ENCODE data around the gene ABHD16B. TPM values are rescaled to one million over a fixed set of nuclear protein-coding genes. Genes with fewer than 3 reads are reported as not detected.

Gene ABHD16B
- polyA plus RNA-seq, 2 of the 4 experiments (the other 2 are of a cell fraction): not detected

DNA sequence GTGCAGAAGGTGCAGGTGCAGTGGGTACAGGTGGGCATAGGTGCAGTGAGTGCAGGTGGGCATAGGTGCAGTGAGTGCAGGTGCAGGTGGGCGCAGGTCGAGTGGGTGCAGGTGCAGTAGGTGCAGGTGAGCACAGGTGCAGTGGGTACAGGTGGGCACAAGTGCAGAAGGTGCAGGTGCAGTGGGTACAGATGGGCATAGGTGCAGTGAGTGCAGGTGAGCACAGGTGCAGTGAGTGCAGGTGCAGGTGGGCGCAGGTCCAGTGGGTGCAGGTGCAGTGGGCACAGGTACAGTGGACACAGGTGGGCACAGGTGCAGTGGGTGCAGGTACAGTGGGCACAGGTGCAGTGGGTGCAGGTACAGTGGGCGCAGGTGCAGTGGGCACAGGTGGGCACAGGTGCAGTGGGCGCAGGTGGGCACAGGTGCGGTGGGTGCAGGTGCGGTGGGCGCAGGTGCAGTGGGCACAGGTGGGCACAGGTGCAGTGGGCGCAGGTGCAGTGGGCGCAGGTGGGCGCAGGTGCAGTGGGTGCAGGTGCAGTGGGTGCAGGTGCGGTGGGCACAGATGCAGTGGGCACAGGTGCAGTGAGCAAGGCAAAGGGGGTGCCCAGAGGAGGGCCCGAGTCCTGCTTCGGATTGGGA, 45.6 kb upstream of the ABHD16B start:
- ATAC-seq (no peak), DNase-seq (ENCODE audit: low read depth in 1 of 2, low spot score in 1 of 2) (no peak), FAIRE-seq (no peak)
- CTCF ChIA-PET: no interaction called here
- no peak overlapping the region for H3K4me2 ChIP-seq
- no peaks in the 10 kb centered on the region for H3K9me3 ChIP-seq
- TF ChIP-seq ZNF302 (CRISPR knock-in tag; IDR thresholded peaks at IDR 0.05): no peak
- H3K27ac ChIP-seq: no peak overlapping the region
- 0 out of 3 replicates have a peak, but pooled peaks cover 5% of the 10 kb centered on the region for H3K4me1 ChIP-seq
- H3K4me3 ChIP-seq: no peak overlapping the region
- POLR2A ChIA-PET: no interaction called here
- 76% methylated on average over 12 of the region's 14 CpGs for WGBS (ENCODE audit: missing lambda C conversion rate)

DNA sequence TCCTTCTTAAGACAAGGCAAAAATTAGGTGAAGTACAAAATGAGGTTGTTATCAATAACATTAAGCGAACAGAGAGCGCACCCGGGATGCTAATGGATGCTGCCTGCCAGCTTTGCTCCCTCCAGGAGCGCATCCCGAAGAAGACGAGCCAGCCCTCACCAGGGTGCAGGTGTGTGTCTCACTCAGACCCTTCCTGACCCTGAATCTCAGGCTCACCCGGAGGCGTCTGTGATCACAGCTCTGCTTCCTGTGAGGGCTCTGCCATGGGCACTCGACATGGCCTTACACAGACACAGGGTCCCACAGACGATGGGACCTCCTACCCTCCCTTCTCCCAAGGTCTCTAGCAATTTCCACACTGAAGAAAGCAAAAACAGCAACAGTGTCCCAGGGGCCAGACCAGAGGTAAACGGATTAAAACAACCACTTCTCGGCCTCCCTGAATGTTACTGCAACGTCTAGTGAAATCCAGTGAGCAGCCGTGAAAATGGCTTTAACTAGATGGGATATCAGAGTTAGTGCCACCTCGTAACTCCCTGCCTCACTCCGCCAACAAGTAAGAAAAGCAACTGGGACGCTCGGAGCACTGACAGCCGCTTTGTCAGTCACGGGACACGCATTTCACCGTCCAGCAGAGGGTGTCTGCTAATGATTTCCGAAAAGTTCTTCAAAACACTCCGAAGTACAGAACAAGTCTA, 41.9 kb upstream of the ABHD16B start:
- Histone ChIP-seq H3K4me2 (peak overlapping the region; percentile 87), H3K27ac (no peak overlapping the region), H3K4me3 (peak overlapping the region; percentile 41), H3K9me3 (no peaks in the 10 kb centered on the region), H3K4me1 (0 out of 3 replicates have a peak, but pooled peaks cover 5% of the 10 kb centered on the region)
- FAIRE-seq (no peak), ATAC-seq (peak; percentile 77 to 81; a peak in 5 of 6 replicates), DNase-seq (ENCODE audit: low read depth in 1 of 2, low spot score in 1 of 2) (peak; percentile 40 to 52)
- WGBS (ENCODE audit: missing lambda C conversion rate): 28% methylated on average over 24 of the region's 24 CpGs
- POLR2A ChIA-PET: interaction anchor here (0.7 to 1.1 kb wide), 2 partner anchors 59 to 696 kb away, joined by 5 to 7 read pairs; no protein-coding TSS in a partner anchor
- TF ChIP-seq E2F6 (IDR thresholded peaks at IDR 0.05; ENCODE audit: borderline replicate concordance, low read depth) (no peak), MAZ (IDR thresholded peaks at IDR 0.05; ENCODE audit: borderline replicate concordance, low read depth, low read length) (no peak), CTCF (IDR thresholded peaks at IDR 0.05) (peak; percentile 39; the same call in 2 of the 3 replicates), CBX8 (IDR thresholded peaks at IDR 0.05) (no peak), ZFP36 (IDR thresholded peaks at IDR 0.05; ENCODE audit: borderline replicate concordance, partially characterized antibody) (no peak), SMC3 (IDR thresholded peaks at IDR 0.05) (peak; percentile 49), RAD21 (conservative IDR thresholded peaks at IDR 0.05 in 1 of 2, IDR thresholded peaks at IDR 0.05 in 1 of 2) (0 out of 5 replicates have a peak, but pooled peaks of 1 of the 2 experiments have one; percentile 15)
- CTCF ChIA-PET: interaction anchor here (0.5 to 2.4 kb wide), 8 partner anchors 12 to 391 kb away, joined by 3 to 10 read pairs (median 3); partner anchors contain the start of gene ZBTB46

GRCh38 chr20:63821811-63822210, 39.5 kb upstream of the ABHD16B start:
- no peak overlapping the region for H3K4me2 ChIP-seq
- no peak overlapping the region for H3K27ac ChIP-seq
- ATAC-seq: no peak
- H3K4me3 ChIP-seq: no peak overlapping the region
- TF ChIP-seq RNF2 (IDR thresholded peaks at IDR 0.05; ENCODE audit: borderline replicate concordance, low read depth) (no peak), JUN (IDR thresholded peaks at IDR 0.05) (no peak), RFX5 (IDR thresholded peaks at IDR 0.05) (no peak), RAD21 (conservative IDR thresholded peaks at IDR 0.05 in 1 of 2, IDR thresholded peaks at IDR 0.05 in 1 of 2) (no peak), CBX8 (IDR thresholded peaks at IDR 0.05) (no peak), CBX2 (IDR thresholded peaks at IDR 0.05; ENCODE audit: borderline replicate concordance, low read depth) (no peak), HEYL (CRISPR knock-in tag; IDR thresholded peaks at IDR 0.05) (no peak), CHD4 (IDR thresholded peaks at IDR 0.05; ENCODE audit: borderline replicate concordance) (no peak), HDAC2 (IDR thresholded peaks at IDR 0.05) (no peak), RCOR1 (IDR thresholded peaks at IDR 0.05; ENCODE audit: low read depth, low read length) (no peak), ZFP36 (IDR thresholded peaks at IDR 0.05; ENCODE audit: borderline replicate concordance, partially characterized antibody) (no peak), PHF8 (IDR thresholded peaks at IDR 0.05; ENCODE audit: borderline replicate concordance, low read depth) (no peak)
- TF ChIP-seq, protein P1, sequence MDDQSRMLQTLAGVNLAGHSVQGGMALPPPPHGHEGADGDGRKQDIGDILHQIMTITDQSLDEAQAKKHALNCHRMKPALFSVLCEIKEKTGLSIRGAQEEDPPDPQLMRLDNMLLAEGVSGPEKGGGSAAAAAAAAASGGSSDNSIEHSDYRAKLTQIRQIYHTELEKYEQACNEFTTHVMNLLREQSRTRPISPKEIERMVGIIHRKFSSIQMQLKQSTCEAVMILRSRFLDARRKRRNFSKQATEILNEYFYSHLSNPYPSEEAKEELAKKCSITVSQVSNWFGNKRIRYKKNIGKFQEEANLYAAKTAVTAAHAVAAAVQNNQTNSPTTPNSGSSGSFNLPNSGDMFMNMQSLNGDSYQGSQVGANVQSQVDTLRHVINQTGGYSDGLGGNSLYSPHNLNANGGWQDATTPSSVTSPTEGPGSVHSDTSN (IDR thresholded peaks at IDR 0.05): no peak
- WGBS (ENCODE audit: missing lambda C conversion rate): 89% methylated on average over 8 of the region's 8 CpGs
- ChIA-PET POLR2A (no interaction called here), CTCF (interaction anchor here (0.6 to 3.2 kb wide), 4 partner anchors 13 to 325 kb away, joined by 3 to 10 read pairs (median 3); no protein-coding TSS in a partner anchor)
- no peak for FAIRE-seq
- 0 out of 3 replicates have a peak, but pooled peaks cover 5% of the 10 kb centered on the region for H3K4me1 ChIP-seq
- DNase-seq (ENCODE audit: low read depth in 1 of 2, low spot score in 1 of 2): no peak
- no peaks in the 10 kb centered on the region for H3K9me3 ChIP-seq

Data from A549 (cell line).